Activated CD4-positive, alpha-beta T cell treated with anti-CD3 and anti-CD28 coated beads, Interleukin-2, amount 50 U/mL, for 4 hours (primary cell): Measurements from ENCODE around the gene CPN1.

Source experiments
- DNase-seq, 2 experiments: peaks; one replicate each; pipeline ENCODE4 v3.0.0-alpha.2; 2020

The CPN1 gene

GRCh38 chr10:100075426-100076220, 6.0 kb downstream of the CPN1 start:
- no peak for DNase-seq

GRCh38 chr10:100072514-100072913, 9.2 kb downstream of the CPN1 start:
- no peak for DNase-seq

GRCh38 chr10:100071529-100071928, 10.1 kb downstream of the CPN1 start:
- DNase-seq, result no peak

GRCh38 chr10:100067466-100067865, 14.2 kb downstream of the CPN1 start:
- DNase-seq, result no peak

GRCh38 chr10:100065084-100065660, 16.5 kb downstream of the CPN1 start:
- no peak for DNase-seq

GRCh38 chr10:100061401-100061800, 20.3 kb downstream of the CPN1 start:
- DNase-seq, result no peak

GRCh38 chr10:100057948-100058347, 23.7 kb downstream of the CPN1 start:
- DNase-seq, result no peak

- DNase-seq, result no peak
Observed at GRCh38 chr10:100053686-100054460, 27.8 kb downstream of the CPN1 start.

- peak; percentile 77 to 80 for DNase-seq
Observed at GRCh38 chr10:100046021-100046486, 35.6 kb downstream of the CPN1 start.

GRCh38 chr10:100045592-100045991, 36.1 kb downstream of the CPN1 start:
- DNase-seq, result no peak

- DNase-seq, result no peak
Observed at GRCh38 chr10:100043796-100044195, 37.9 kb downstream of the CPN1 start.

GRCh38 chr10:100043344-100043743, 38.3 kb downstream of the CPN1 start:
- no peak for DNase-seq

- DNase-seq, result no peak
Observed at GRCh38 chr10:100041306-100042002, 40.2 kb downstream of the CPN1 start.

GRCh38 chr10:100038561-100039071, 43.1 kb downstream of the CPN1 start:
- no peak for DNase-seq

- DNase-seq, result no peak
Observed at GRCh38 chr10:100037758-100038315, 43.8 kb downstream of the CPN1 start.

- DNase-seq, result no peak
Observed at GRCh38 chr10:100036850-100037249, 44.8 kb downstream of the CPN1 start.

GRCh38 chr10:100033766-100034418, 47.8 kb downstream of the CPN1 start:
- no peak for DNase-seq

GRCh38 chr10:100027416-100027815, 54.3 kb downstream of the CPN1 start:
- DNase-seq, result no peak

- no peak for DNase-seq
Observed at GRCh38 chr10:100025576-100025975, 56.1 kb downstream of the CPN1 start.

- no peak for DNase-seq
Observed at GRCh38 chr10:100024748-100025147, 56.9 kb downstream of the CPN1 start.

GRCh38 chr10:100022403-100022802, 59.3 kb downstream of the CPN1 start:
- DNase-seq, result no peak

- no peak for DNase-seq
Observed at GRCh38 chr10:100021322-100021721, 60.3 kb downstream of the CPN1 start.
